GM13976 (cell line): Measurements from ENCODE around the gene MAP2K4.

Experiments used
- DNase-seq: peaks from one replicate; pipeline ENCODE4 v3.0.0; 2012; ENCODE audit warnings: low spot score
- in situ Hi-C: fragments of 300-500 bp; cut with MboI; formaldehyde crosslinking; loops from one replicate; pipeline ENCODE4 v1.12.0; 2022; ENCODE audit warnings: low sequenced_read_pairs, mixed read lengths, inconsistent platforms; ENCODE audit not compliant: unreplicated experiment
- TF ChIP-seq, protein P1 (sequence below): IDR thresholded peaks from 2 replicates; pipeline ENCODE4 v1.5.1; 2012; ENCODE audit warnings: borderline replicate concordance, mild to moderate bottlenecking; ENCODE audit not compliant: insufficient read depth; ENCODE audit errors: extremely low read depth, missing control alignments, control extremely low read depth

MAP2K4 gene

GRCh38 chr17:12046786-12047185 lies 26.1 kb downstream of the MAP2K4 start:
- DNase-seq, result no peak
- TF ChIP-seq, protein P1, sequence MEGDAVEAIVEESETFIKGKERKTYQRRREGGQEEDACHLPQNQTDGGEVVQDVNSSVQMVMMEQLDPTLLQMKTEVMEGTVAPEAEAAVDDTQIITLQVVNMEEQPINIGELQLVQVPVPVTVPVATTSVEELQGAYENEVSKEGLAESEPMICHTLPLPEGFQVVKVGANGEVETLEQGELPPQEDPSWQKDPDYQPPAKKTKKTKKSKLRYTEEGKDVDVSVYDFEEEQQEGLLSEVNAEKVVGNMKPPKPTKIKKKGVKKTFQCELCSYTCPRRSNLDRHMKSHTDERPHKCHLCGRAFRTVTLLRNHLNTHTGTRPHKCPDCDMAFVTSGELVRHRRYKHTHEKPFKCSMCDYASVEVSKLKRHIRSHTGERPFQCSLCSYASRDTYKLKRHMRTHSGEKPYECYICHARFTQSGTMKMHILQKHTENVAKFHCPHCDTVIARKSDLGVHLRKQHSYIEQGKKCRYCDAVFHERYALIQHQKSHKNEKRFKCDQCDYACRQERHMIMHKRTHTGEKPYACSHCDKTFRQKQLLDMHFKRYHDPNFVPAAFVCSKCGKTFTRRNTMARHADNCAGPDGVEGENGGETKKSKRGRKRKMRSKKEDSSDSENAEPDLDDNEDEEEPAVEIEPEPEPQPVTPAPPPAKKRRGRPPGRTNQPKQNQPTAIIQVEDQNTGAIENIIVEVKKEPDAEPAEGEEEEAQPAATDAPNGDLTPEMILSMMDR, result no peak

DNA sequence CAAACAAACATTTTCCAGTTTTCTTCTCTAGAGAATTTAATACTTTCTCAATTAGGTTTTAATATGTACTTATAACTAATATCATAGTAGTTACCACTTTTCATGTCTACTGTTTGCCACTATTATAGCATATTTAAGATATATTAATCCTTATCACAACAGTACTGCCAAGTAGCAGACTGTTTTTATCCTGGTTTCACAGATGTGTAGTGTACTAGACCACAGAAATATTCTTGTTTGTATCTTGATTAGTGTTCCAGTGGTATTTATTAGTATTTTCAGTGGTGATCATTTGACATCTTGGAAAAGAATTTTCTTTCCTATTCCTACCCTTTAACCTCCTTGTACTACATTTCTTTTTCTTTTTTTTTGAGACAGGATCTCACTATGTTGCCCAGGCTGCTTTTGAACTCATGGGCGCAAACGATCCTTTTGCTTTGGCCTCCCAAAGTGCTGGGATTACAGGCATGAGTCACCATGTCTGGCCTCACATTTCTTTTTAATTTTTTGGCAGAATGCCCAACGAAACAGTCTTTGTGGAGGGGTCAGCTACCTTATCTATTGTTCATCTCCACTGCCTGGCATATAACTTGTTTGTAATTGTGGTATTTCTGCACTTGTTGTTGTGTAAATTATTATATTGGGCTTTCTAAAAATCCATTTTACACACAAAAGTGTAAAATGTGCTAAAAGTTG lies 27.2 kb downstream of the MAP2K4 start:
- TF ChIP-seq, protein P1, result no peak
- in situ Hi-C loops, result no loop called here
- DNase-seq, result no peak

More at GRCh38 chr17:12046786-12047185, 26.1 kb downstream of the MAP2K4 start:
- in situ Hi-C loops, result no loop called here

DNA sequence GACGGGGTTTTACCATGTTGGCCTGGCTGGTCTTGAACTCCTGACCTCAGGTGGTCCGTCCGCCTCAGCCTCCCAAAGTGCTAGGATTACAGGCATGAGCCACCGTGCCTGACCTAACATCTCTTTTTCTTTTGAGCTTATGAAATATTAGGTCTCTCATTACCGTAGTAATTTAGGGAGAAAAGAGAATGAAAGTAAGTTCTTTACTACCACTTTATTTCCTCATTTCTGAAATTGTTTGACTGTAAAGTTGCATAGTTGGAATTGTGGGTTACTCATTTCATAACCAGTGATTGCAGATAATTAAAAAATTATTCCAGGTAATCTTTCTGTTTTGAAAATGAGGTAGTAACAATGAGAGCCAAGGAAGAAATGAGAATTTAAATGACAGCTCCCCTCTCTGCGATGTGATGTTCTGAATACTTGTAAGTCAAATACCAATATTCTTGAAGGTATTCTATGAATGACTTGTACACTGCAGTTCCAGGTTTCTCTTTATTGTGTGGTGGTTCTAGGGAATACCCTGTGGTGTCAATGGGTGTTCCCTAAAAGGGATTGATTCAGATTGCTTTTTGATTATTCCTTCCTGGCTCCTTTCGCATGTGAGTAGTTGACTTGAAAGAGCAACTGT lies 28.3 kb downstream of the MAP2K4 start:
- DNase-seq, result no peak
- in situ Hi-C loops, result no loop called here
- TF ChIP-seq, protein P1, result no peak

DNA sequence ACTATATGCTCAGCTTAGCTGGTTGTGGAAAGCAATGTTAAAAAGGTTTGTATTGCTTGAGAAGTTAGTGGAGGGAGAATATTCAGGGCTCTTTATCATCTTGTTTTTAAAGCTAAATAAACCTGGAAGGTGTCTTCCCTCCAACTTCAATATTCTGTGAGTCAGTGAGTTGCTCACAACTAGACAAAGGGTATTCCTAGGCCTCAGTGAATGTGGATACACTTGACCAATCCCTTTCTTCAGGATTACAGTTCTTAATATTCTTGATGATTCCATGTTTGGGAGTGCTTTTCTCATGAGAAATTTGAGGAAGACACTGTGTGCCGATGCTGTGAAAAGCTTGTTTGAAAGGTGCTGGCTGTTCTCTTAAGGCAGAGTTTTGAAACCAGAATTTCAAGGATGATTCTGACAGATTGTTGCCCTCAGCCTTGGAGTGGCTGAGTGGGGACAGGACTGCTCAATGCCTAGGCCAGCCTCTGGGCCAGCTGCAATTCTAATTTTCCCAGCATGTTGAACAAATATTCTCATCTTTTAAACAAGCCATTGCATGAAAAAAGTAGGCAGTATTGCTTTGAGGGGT lies 30.1 kb downstream of the MAP2K4 start:
- no peak for DNase-seq
- TF ChIP-seq, protein P1, result no peak
- in situ Hi-C loops, result no loop called here

- TF ChIP-seq, protein P1, result no peak
These were observed 32.9 kb downstream of the MAP2K4 start for GRCh38 chr17:12053552-12053951.

DNA sequence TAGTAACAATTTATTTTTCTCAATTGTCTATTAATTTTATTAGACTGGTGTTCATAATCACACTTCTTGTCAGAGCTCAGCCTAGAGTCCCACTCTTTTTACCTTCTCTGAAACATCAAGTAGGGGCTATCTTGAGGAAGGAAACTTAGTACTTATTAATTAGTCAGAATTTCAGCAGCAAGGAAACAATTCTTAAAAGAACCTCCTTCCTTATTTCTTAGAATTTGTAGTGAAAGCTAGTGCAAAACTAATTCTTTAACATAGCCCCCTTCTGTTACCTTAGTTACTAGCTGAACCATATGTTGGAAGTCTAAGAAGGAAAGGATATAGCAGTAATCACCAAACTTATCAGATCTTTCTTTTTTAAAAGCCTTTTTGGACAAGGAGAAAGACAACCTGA lies 35.2 kb downstream of the MAP2K4 start:
- DNase-seq, result no peak
- TF ChIP-seq, protein P1, result no peak
- in situ Hi-C loops, result no loop called here

More at GRCh38 chr17:12053552-12053951, 32.9 kb downstream of the MAP2K4 start:
- DNase-seq, result no peak
- in situ Hi-C loops, result no loop called here
